Thoracic aorta (tissue), 2 donors: ENCODE measurements around the gene TRIM72. TPM values are rescaled to one million over a fixed set of nuclear protein-coding genes. Genes with fewer than 3 reads are reported as not detected.
"Not testable (repeated sequence)": the region's sequence is repeated elsewhere in the genome, so short reads cannot be mapped to it uniquely, and the experiment has no call there.

Source experiments
- ATAC-seq: fragments of 150-250 bp; one replicate; pipeline ENCODE4 v1.8.0; 2017; ENCODE audit warnings: low read depth; ENCODE audit not compliant: insufficient number of reproducible peaks, low FRiP score
- DNase-seq: peaks from one replicate; pipeline ENCODE4 v3.0.0-alpha.2; 2020; ENCODE audit warnings: low spot score
- H3K27ac ChIP-seq, 2 donors: fragments of 200-600 bp; sonication (generic); 1 replicate in 1 of 2; 2 replicates in 1 of 2; pipeline ENCODE4 v1.5.1; 2016; ENCODE audit warnings: mild to moderate bottlenecking in 2 of 2, moderate library complexity in 2 of 2
- H3K27me3 ChIP-seq: fragments of 200-600 bp; sonication (generic); replicated peaks from 2 replicates; pipeline ENCODE4 v1.6.0; 2016; ENCODE audit warnings: mild to moderate bottlenecking; ENCODE audit not compliant: insufficient read depth
- H3K36me3 ChIP-seq: fragments of 200-600 bp; sonication (generic); one replicate; pipeline ENCODE4 v1.5.1; 2016
- H3K4me1 ChIP-seq, 2 donors: fragments of 200-600 bp; sonication (generic); 1 replicate in 1 of 2; 2 replicates in 1 of 2; pipeline versions ENCODE4 v1.5.1 to v1.6.0; 2016; ENCODE audit warnings: low read depth in 2 of 2, mild to moderate bottlenecking in 1 of 2; ENCODE audit not compliant: control insufficient read depth in 1 of 2
- H3K4me3 ChIP-seq: fragments of 200-600 bp; sonication (generic); 2 replicates; pipeline ENCODE4 v1.5.1; 2016; ENCODE audit warnings: mild to moderate bottlenecking
- H3K9me3 ChIP-seq: fragments of 200-600 bp; sonication (generic); 2 replicates; pipeline ENCODE4 v1.5.1; 2016
- CTCF ChIP-seq: fragments of 200-600 bp; sonication (generic); IDR thresholded peaks from one replicate; pipeline ENCODE4 v1.5.1; 2019; ENCODE audit warnings: antibody characterized with exemption
- total RNA-seq, 2 donors: library from RNA; depleted of rRNA; stranded (reverse); fragments of >200 nt; gene quantifications; one replicate each; pipeline versions ENCODE4 v1.1.0 to v1.2.3, GENCODE V29; 2016

TRIM72 gene
- total RNA-seq, 2 donors from 2014 or later = 0.07 TPM; not detected in 1

GRCh38 chr16:31268891-31269290 lies 55.0 kb downstream of the TRIM72 start:
- no peaks in the 10 kb centered on the region for H3K9me3 ChIP-seq

GRCh38 chr16:31269541-31269940 lies 55.6 kb downstream of the TRIM72 start:
- no peak for ATAC-seq
- H3K9me3 ChIP-seq = no peaks in the 10 kb centered on the region
- H3K4me1 ChIP-seq = no peaks in the 10 kb centered on the region
- H3K4me3 ChIP-seq = no peak overlapping the region
- TF ChIP-seq CTCF = no peak
- no peaks in the 10 kb centered on the region for H3K27me3 ChIP-seq
- DNase-seq = no peak
- H3K27ac ChIP-seq = no peak overlapping the region
- no peaks in the 10 kb centered on the region for H3K36me3 ChIP-seq

More at GRCh38 chr16:31268891-31269290, 55.0 kb downstream of the TRIM72 start:
- no peaks in the 10 kb centered on the region for H3K36me3 ChIP-seq
- H3K27ac ChIP-seq = no peak overlapping the region
- H3K4me3 ChIP-seq = no peak overlapping the region
- H3K4me1 ChIP-seq = no peaks in the 10 kb centered on the region
- no peak for TF ChIP-seq CTCF
- H3K27me3 ChIP-seq = no peaks in the 10 kb centered on the region
- ATAC-seq (no peak), DNase-seq (no peak)

GRCh38 chr16:31269973-31270372 lies 56.1 kb downstream of the TRIM72 start:
- H3K9me3 ChIP-seq, H3K4me1 ChIP-seq, H3K27me3 ChIP-seq, H3K4me3 ChIP-seq, DNase-seq, ATAC-seq, H3K27ac ChIP-seq, H3K36me3 ChIP-seq: not testable (repeated sequence)

GRCh38 chr16:31270795-31271194 lies 56.9 kb downstream of the TRIM72 start:
- H3K9me3 ChIP-seq = no peaks in the 10 kb centered on the region
- ATAC-seq = no peak

GRCh38 chr16:31271621-31272190 lies 57.8 kb downstream of the TRIM72 start:
- Histone ChIP-seq H3K27me3 (no peaks in the 10 kb centered on the region), H3K9me3 (no peaks in the 10 kb centered on the region), H3K27ac (no peak overlapping the region), H3K4me1 (no peaks in the 10 kb centered on the region), H3K36me3 (no peaks in the 10 kb centered on the region), H3K4me3 (no peak overlapping the region)
- ATAC-seq (no peak), DNase-seq (no peak)
- no peak for TF ChIP-seq CTCF

More at GRCh38 chr16:31270795-31271194, 56.9 kb downstream of the TRIM72 start:
- no peak for TF ChIP-seq CTCF
- no peaks in the 10 kb centered on the region for H3K4me1 ChIP-seq
- no peak overlapping the region for H3K27ac ChIP-seq
- no peak for DNase-seq
- no peak overlapping the region for H3K4me3 ChIP-seq
- H3K36me3 ChIP-seq = no peaks in the 10 kb centered on the region
- no peaks in the 10 kb centered on the region for H3K27me3 ChIP-seq

GRCh38 chr16:31273187-31273586 lies 59.3 kb downstream of the TRIM72 start:
- DNase-seq (no peak), ATAC-seq (no peak)
- TF ChIP-seq CTCF = no peak
- H3K9me3 ChIP-seq = no peaks in the 10 kb centered on the region
- no peak overlapping the region for H3K27ac ChIP-seq
- no peaks in the 10 kb centered on the region for H3K27me3 ChIP-seq
- no peaks in the 10 kb centered on the region for H3K36me3 ChIP-seq
- H3K4me1 ChIP-seq = no peaks in the 10 kb centered on the region
- no peak overlapping the region for H3K4me3 ChIP-seq
